Kidney (tissue), 14 donors: ENCODE results near the gene PPP2R5B. TPM values are rescaled to one million over a fixed set of nuclear protein-coding genes. Genes with fewer than 3 reads are reported as not detected.

Experiments
- DNase-seq, 5 donors: peaks; one replicate each; pipeline ENCODE4 v3.0.0-alpha.2; 2013 to 2020
- FAIRE-seq: peaks from 2 replicates; lab custom pipeline; 2012; peaks lifted over from hg19 to GRCh38; lab: Jason Lieb, UNC
- H3K27ac ChIP-seq, 2 donors: one replicate each; pipeline ENCODE4 v1.7.0; 2013; ENCODE audit warnings: low read depth in 2 of 2, low read length in 2 of 2, inconsistent platforms in 1 of 2
- H3K27me3 ChIP-seq: one replicate; pipeline ENCODE4 v1.7.1; 2013; ENCODE audit warnings: low read length, inconsistent platforms; ENCODE audit not compliant: control insufficient read depth, insufficient read depth
- H3K36me3 ChIP-seq, 3 donors: one replicate each; pipeline versions ENCODE4 v1.7.0 to v1.7.1; 2013; ENCODE audit warnings: low read length in 3 of 3, control low read depth in 1 of 3, inconsistent platforms in 1 of 3; ENCODE audit not compliant: insufficient read depth in 3 of 3, control insufficient read depth in 2 of 3
- H3K4me1 ChIP-seq, 3 donors: one replicate each; pipeline versions ENCODE4 v1.7.0 to v1.7.1; 2013; ENCODE audit warnings: low read length in 3 of 3, inconsistent platforms in 1 of 3, low read depth in 1 of 3; ENCODE audit not compliant: control insufficient read depth in 2 of 3, insufficient read depth in 2 of 3
- H3K4me3 ChIP-seq, 3 donors: one replicate each; pipeline versions ENCODE4 v1.7.0 to v1.8.1; 2013; ENCODE audit warnings: low read length in 3 of 3, control low read depth in 1 of 3, inconsistent platforms in 1 of 3
- H3K9ac ChIP-seq, 3 donors: one replicate each; pipeline versions ENCODE4 v1.7.0 to v1.7.1; 2013; ENCODE audit warnings: low read length in 3 of 3, control low read depth in 1 of 3, inconsistent platforms in 1 of 3
- H3K9me3 ChIP-seq, 3 donors: one replicate each; pipeline versions ENCODE4 v1.7.0 to v1.7.1; 2013; ENCODE audit warnings: low read length in 3 of 3, control low read depth in 1 of 3, inconsistent platforms in 1 of 3; ENCODE audit not compliant: control insufficient read depth in 2 of 3, insufficient read depth in 1 of 3
- CTCF ChIP-seq: IDR thresholded peaks from 3 replicates; pipeline ENCODE4 v1.5.1; 2012; ENCODE audit warnings: mild to moderate bottlenecking, moderate library complexity, borderline replicate concordance; ENCODE audit not compliant: insufficient read depth; ENCODE audit errors: extremely low read depth
- intact Hi-C: fragments of 100-400 bp; cut with DNase I; formaldehyde crosslinking; loops from one replicate; pipeline ENCODE4 v1.11.1; 2022
- polyA plus RNA-seq: library from polyadenylated mRNA; stranded (reverse); fragments of 350-450 nt; fragmentation: Illumina TruSeq; extraction: RNeasy Lipid Tissue Mini Kit (QIAGEN cat#74804); gene quantifications from one replicate; pipeline ENCODE4 v1.2.3, GENCODE V29; 2014; ENCODE audit warnings: low read depth, low replicate concordance; ENCODE audit not compliant: insufficient read depth
- total RNA-seq: library from RNA; stranded (reverse); fragmentation: NEBNext Ultra II Directional; extraction: Animal tissue kit (Norgen Biotek cat#: 25700); gene quantifications from one replicate; pipeline ENCODE4 v1.2.1, GENCODE V29; 2021
- donor health status: control.
- donor health status: control.
- donor health status: control.
- donor health status: control.
- donor health status: control.
- donor health status: DM: yes; HTN: yes; CAD: no.
- donor health status: Normal renal cell carcinoma (clear cell type).

Gene PPP2R5B
- total and polyA plus RNA-seq, 2 donors from 2014 or later: 16.8 to 21.2 TPM

GRCh38 chr11:64910451-64911093 is 13.9 kb upstream of the PPP2R5B start:
- DNase-seq: peak in 1 of 5 donors; percentile 58
- intact Hi-C loops: no loop called here

GRCh38 chr11:64911142-64911541 is 13.3 kb upstream of the PPP2R5B start:
- FAIRE-seq (no peak), DNase-seq (peak in 1 of 5 donors; percentile 59)
- TF ChIP-seq CTCF: no peak
- Histone ChIP-seq H3K27me3 (no peaks in the 10 kb centered on the region), H3K9me3 (no peaks in the 10 kb centered on the region), H3K27ac (no peak overlapping the region), H3K4me1 (peaks cover 0 to 7% (median 4%) of the 10 kb centered on the region in 3 donors), H3K4me3 (no peak overlapping the region), H3K36me3 (peaks cover 0 to 44% (median 15%) of the 10 kb centered on the region in 3 donors), H3K9ac (no peak overlapping the region)
- intact Hi-C loops: no loop called here

More at GRCh38 chr11:64910451-64911093, 13.9 kb upstream of the PPP2R5B start:
- peaks cover 0 to 2% (median 0%) of the 10 kb centered on the region in 3 donors for H3K4me1 ChIP-seq
- no peaks in the 10 kb centered on the region for H3K27me3 ChIP-seq
- no peak overlapping the region for H3K27ac ChIP-seq
- H3K9ac ChIP-seq: no peak overlapping the region
- H3K36me3 ChIP-seq: peaks cover 0 to 48% (median 17%) of the 10 kb centered on the region in 3 donors
- H3K4me3 ChIP-seq: no peak overlapping the region
- no peak for TF ChIP-seq CTCF
- FAIRE-seq: no peak
- no peaks in the 10 kb centered on the region for H3K9me3 ChIP-seq

- DNase-seq (no peak), FAIRE-seq (no peak)
- no peaks in the 10 kb centered on the region for H3K27me3 ChIP-seq
- peaks cover 0 to 44% (median 15%) of the 10 kb centered on the region in 3 donors for H3K36me3 ChIP-seq
- intact Hi-C loops: no loop called here
- H3K4me3 ChIP-seq: no peak overlapping the region
- no peak for TF ChIP-seq CTCF
- H3K9ac ChIP-seq: no peak overlapping the region
- peaks cover 0 to 12% (median 4%) of the 10 kb centered on the region in 3 donors for H3K4me1 ChIP-seq
- H3K9me3 ChIP-seq: no peaks in the 10 kb centered on the region
- H3K27ac ChIP-seq: no peak overlapping the region
Observed at GRCh38 chr11:64911689-64912088, 12.8 kb upstream of the PPP2R5B start.
